ENCODE measurements around the gene VAT1L.

- TF ChIP-seq CTCF (IDR thresholded peaks at IDR 0.05 in 8 of 11, conservative IDR thresholded peaks at IDR 0.05 in 3 of 11): no peak
- no peak for TF ChIP-seq POLR2A (IDR thresholded peaks at IDR 0.05)
Measured at GRCh38 chr16:77844801-77845200, 56.4 kb downstream of the VAT1L start.

Measured in spleen (tissue), 7 donors.